Chondrocyte (in vitro differentiated cells): Measurements from ENCODE around the gene KRT2. TPM values are rescaled to one million over a fixed set of nuclear protein-coding genes. Genes with fewer than 3 reads are reported as not detected.

Experiments used
- DNase-seq: peaks from one replicate; pipeline ENCODE4 v3.0.0; 2021; ENCODE audit warnings: mixed read lengths, low spot score
- H3K27ac Mint-ChIP-seq: one replicate; pipeline ENCODE4 v1.8.0; 2021; ENCODE audit warnings: mild to moderate bottlenecking, moderate library complexity, mixed read lengths; ENCODE audit not compliant: unreplicated experiment
- H3K27me3 Mint-ChIP-seq: 2 replicates; pipeline ENCODE4 v1.8.0; 2021; ENCODE audit warnings: low read depth, mixed read lengths
- H3K36me3 Mint-ChIP-seq: 2 replicates; pipeline ENCODE4 v1.8.0; 2021; ENCODE audit warnings: low read depth, mixed read lengths
- H3K4me1 Mint-ChIP-seq: 2 replicates; pipeline ENCODE4 v1.8.0; 2021; ENCODE audit warnings: low read depth, mild to moderate bottlenecking, mixed read lengths
- H3K4me3 Mint-ChIP-seq: one replicate; pipeline ENCODE4 v1.8.0; 2021; ENCODE audit warnings: mild to moderate bottlenecking, moderate library complexity, mixed read lengths; ENCODE audit not compliant: unreplicated experiment
- H3K9me3 Mint-ChIP-seq: 2 replicates; pipeline ENCODE4 v1.8.0; 2021; ENCODE audit warnings: low read depth, mixed read lengths
- total RNA-seq: library from RNA; stranded (reverse); gene quantifications from 3 replicates; pipeline ENCODE4 v1.2.1, GENCODE V29; 2021
- TF ChIP-seq, protein P1 (sequence below): fragments of 200-600 bp; sonication (generic); IDR thresholded peaks from 2 replicates; pipeline ENCODE4 v1.5.0; 2021; ENCODE audit warnings: antibody characterized with exemption, mild to moderate bottlenecking, moderate library complexity

Gene KRT2
- total RNA-seq, 1 donor from 2014 or later: not detected

DNA sequence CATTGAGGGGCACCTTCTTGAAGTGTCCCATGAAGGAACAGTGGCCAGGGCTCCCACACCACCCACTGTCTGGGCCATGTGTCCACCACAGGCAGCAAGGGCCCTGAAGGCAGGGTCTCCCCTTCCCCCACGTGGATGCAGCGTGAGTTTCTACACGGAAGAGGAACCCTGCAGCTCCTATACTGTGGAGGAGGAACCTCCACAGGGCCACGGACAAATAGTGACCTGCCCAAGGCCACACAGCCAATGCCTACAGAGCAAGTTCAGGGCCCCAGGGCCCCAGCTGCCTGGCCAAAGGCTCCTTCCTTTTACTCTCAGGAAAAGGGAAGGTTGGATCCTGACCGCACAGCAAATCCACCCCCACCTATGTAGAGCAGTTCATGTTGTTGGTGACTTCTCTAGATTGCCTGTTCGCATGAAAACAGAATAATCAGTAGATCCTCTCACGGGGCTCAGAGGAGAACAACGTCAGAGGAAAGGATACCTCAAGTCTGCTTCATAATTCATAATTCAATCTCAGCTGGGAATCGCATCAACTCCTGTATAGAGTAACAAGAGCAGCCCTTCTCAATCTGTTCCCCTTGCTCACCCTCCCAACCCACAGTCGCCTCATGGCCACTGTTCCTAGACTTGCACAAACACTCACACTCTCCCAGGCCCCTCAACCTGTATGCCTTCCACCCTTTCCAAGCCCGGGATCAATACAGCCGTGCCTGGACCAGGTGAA is 22.6 kb downstream of the KRT2 start:
- no peaks in the 10 kb centered on the region for H3K9me3 Mint-ChIP-seq
- H3K27ac Mint-ChIP-seq: no peak overlapping the region
- TF ChIP-seq, protein P1, sequence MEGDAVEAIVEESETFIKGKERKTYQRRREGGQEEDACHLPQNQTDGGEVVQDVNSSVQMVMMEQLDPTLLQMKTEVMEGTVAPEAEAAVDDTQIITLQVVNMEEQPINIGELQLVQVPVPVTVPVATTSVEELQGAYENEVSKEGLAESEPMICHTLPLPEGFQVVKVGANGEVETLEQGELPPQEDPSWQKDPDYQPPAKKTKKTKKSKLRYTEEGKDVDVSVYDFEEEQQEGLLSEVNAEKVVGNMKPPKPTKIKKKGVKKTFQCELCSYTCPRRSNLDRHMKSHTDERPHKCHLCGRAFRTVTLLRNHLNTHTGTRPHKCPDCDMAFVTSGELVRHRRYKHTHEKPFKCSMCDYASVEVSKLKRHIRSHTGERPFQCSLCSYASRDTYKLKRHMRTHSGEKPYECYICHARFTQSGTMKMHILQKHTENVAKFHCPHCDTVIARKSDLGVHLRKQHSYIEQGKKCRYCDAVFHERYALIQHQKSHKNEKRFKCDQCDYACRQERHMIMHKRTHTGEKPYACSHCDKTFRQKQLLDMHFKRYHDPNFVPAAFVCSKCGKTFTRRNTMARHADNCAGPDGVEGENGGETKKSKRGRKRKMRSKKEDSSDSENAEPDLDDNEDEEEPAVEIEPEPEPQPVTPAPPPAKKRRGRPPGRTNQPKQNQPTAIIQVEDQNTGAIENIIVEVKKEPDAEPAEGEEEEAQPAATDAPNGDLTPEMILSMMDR: no peak
- DNase-seq: no peak
- H3K27me3 Mint-ChIP-seq: peaks cover 75% of the 10 kb centered on the region
- H3K4me1 Mint-ChIP-seq: peaks cover 5% of the 10 kb centered on the region
- no peak overlapping the region for H3K4me3 Mint-ChIP-seq
- no peaks in the 10 kb centered on the region for H3K36me3 Mint-ChIP-seq

DNA sequence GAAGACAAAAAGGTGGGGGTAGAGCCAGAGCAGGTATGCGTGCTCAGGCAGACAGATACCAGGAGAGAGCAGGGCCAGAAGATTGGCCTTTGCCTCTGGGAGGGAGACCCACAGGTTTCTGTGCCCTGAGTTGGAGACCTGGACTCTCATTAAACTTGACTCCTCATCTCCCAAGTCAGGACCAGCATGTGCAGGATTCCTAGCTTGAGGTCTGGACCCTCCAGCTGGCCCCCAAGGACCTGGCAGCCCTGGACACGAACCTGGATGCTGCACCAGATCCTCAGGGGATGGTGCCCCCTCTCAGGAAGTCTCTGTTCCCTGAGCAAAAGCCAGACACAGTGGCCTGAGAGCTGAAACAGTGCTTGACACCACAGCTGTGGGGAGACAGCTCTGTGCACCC is 23.2 kb downstream of the KRT2 start:
- Mint-ChIP-seq H3K36me3 (no peaks in the 10 kb centered on the region), H3K27ac (no peak overlapping the region), H3K9me3 (no peaks in the 10 kb centered on the region), H3K4me1 (peaks cover 5% of the 10 kb centered on the region), H3K4me3 (no peak overlapping the region), H3K27me3 (peaks cover 75% of the 10 kb centered on the region)
- DNase-seq: no peak
- TF ChIP-seq, protein P1: no peak

DNA sequence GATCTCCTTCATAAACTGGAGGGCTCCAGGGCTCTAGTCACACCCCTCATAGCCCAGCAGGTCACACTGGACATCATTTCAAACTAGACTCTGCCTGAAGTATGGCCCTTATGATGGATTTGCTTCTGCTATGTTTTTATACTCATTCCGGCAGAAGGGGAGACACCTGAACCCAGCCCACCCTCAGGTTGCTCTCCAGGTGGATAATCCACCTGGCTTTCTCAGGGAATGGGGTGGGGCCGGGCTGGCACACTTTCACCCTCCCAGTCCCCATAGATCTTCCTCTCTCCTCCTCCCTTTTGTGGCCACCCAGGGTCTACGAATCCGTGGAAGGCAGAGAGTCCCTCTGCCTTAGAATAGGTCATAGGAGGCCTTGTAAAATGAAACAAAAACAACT is 23.9 kb downstream of the KRT2 start:
- Mint-ChIP-seq H3K9me3 (no peaks in the 10 kb centered on the region), H3K4me1 (peaks cover 5% of the 10 kb centered on the region), H3K27me3 (peaks cover 76% of the 10 kb centered on the region), H3K36me3 (no peaks in the 10 kb centered on the region), H3K4me3 (no peak overlapping the region), H3K27ac (no peak overlapping the region)
- TF ChIP-seq, protein P1: no peak
- DNase-seq: no peak

DNA sequence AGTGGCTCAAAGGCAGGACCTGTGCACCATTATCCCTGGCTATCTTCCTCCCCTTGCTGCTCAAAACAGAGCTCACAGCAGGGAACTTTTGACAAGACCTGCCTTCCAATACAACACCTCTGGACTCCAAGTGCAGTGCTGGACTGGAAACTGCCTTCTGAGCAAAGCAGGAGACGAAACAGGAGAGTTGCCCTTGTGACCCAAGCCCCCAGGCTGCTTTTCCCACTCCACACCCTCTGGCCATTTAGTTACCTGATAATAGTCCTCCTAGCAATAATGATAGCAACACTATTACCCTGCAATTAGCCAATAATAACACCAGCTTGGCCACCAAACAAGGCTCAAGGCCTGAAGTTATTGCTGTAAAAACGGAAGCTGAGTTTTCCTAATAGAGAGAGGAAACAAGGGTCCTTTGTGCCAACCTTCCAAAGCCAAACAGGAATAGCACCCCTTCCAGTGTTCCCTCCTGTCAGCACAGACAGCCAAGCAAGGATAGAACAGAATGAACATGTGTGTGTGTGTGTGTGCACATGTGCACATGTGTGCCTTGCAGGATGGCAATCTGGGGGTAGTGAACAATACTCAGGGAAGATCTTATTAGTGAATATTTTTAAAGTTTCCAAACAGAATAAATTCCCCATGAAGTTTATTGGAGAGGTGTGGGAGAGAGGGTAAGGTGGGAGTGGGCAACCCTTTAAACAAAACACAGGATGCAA is 24.5 kb downstream of the KRT2 start:
- peaks cover 78% of the 10 kb centered on the region for H3K27me3 Mint-ChIP-seq
- H3K9me3 Mint-ChIP-seq: peaks cover 4% of the 10 kb centered on the region

DNA sequence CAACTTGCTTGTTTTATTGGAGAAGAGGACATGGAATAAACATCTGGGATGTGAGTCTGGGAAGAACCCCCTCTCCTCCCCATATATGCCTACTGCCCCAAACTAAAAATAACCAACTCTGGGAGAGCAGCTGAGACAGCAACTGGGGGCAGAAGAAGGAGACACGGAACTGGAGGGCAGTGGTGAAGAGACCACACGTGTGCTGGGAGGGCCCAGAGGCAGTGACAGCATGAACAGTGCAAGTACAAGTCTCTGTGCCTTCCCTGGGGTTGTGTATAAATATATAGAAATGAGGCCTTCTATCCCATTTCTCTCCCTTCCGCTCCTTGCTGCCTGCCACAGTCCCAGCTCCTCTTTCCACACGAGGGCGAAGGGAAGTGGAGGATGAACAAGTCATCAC is 29.7 kb downstream of the KRT2 start:
- TF ChIP-seq, protein P1: no peak
- Mint-ChIP-seq H3K9me3 (peaks cover 4% of the 10 kb centered on the region), H3K27me3 (peaks cover 69% of the 10 kb centered on the region), H3K4me1 (no peaks in the 10 kb centered on the region), H3K27ac (no peak overlapping the region), H3K36me3 (peaks cover 4% of the 10 kb centered on the region), H3K4me3 (no peak overlapping the region)
- no peak for DNase-seq

More for the DNA sequence above, 24.5 kb downstream of the KRT2 start:
- TF ChIP-seq, protein P1: no peak
- DNase-seq: no peak
- H3K36me3 Mint-ChIP-seq: peaks cover 2% of the 10 kb centered on the region
- no peak overlapping the region for H3K4me3 Mint-ChIP-seq
- H3K27ac Mint-ChIP-seq: no peak overlapping the region
- H3K4me1 Mint-ChIP-seq: peaks cover 5% of the 10 kb centered on the region
